ENCODE results near the gene CEP83. TPM values are rescaled to one million over a fixed set of nuclear protein-coding genes. Genes with fewer than 3 reads are reported as not detected.

The CEP83 gene
- total RNA-seq, 1 donor from 2014 or later: 23.6 TPM

DNA sequence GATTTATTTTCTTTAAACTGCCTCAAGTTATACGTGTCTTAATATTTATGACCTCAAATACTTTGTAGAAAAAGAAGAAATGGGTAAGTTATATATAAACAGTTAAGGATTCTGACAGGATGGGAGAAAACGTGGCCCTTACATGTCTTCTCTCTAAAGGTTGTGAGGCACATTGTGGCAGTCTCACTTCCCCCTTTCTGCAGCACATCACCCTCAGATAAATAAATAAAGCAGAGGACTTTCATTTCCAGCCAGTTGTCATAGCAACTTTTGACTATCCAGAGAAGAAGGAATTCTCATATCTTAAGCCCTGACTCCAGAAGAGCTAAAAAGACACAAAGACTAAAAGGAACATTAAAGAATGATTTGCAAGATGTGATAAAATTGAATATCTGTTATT, 28.8 kb upstream of the CEP83 start:
- no peak overlapping the region for H3K27ac ChIP-seq
- DNase-seq (ENCODE audit: low spot score in 2 of 2): no peak

DNA sequence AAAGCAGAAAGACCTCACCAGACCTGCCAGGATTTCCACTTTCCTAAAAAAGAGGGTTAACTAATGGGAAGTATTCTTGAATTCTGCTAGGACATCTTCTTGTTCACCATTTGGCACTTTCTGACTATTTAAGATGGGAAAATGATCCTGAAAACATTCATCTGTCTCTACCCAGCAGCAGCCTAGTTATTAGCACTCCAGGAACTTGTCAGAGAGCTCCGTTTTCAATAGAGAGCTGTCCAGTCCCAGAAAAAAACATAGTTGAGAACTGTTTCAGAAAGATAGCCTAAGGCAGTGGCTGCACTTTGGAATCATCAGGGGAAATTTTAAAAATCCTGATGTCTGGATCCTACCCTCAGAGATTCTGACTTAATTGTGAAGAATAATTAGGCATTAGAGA, 22.1 kb upstream of the CEP83 start:
- no peaks in the 10 kb centered on the region for H3K27me3 ChIP-seq
- no peak overlapping the region for H3K27ac ChIP-seq
- no peaks in the 10 kb centered on the region for H3K36me3 ChIP-seq
- intact Hi-C loops (cut with DNase I): no loop called here
- TF ChIP-seq CTCF (IDR thresholded peaks at IDR 0.05): no peak
- no peaks in the 10 kb centered on the region for H3K9me3 ChIP-seq
- H3K4me3 ChIP-seq: no peak overlapping the region
- DNase-seq (ENCODE audit: low spot score in 2 of 2): no peak
- no peaks in the 10 kb centered on the region for H3K4me1 ChIP-seq

More for the DNA sequence above, 28.8 kb upstream of the CEP83 start:
- no peak overlapping the region for H3K4me3 ChIP-seq
- no peaks in the 10 kb centered on the region for H3K36me3 ChIP-seq
- H3K4me1 ChIP-seq: no peaks in the 10 kb centered on the region
- intact Hi-C loops (cut with DNase I): no loop called here
- H3K9me3 ChIP-seq: no peaks in the 10 kb centered on the region
- TF ChIP-seq CTCF (IDR thresholded peaks at IDR 0.05): no peak
- no peaks in the 10 kb centered on the region for H3K27me3 ChIP-seq

DNA sequence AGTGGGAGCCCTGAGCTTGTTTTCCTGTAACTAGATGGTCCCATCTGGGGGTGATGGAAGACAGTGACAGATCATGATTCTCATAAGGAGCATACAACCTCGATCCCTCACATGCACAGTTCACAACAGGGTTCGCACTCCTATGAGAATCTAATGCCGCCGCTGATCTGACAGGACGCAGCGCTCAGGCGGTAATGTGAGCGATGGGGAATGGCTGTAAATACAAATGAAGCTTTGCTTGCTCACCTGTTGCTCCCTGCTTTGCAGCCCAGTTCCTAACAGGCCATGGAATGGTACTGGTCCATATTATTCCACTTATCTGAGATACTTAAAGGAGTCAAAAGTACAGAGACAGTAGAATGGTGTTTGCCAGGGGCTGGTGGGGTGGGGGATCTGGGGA, 9.9 kb upstream of the CEP83 start:
- Histone ChIP-seq H3K27ac (no peak overlapping the region), H3K27me3 (no peaks in the 10 kb centered on the region), H3K4me3 (no peak overlapping the region), H3K36me3 (no peaks in the 10 kb centered on the region), H3K9me3 (no peaks in the 10 kb centered on the region), H3K4me1 (no peaks in the 10 kb centered on the region)
- TF ChIP-seq CTCF (IDR thresholded peaks at IDR 0.05): no peak
- no peak for DNase-seq (ENCODE audit: low spot score in 2 of 2)
- intact Hi-C loops (cut with DNase I): loop anchor here (10.0 kb wide), 1 partner anchor 895 kb away; the partner anchor contains the start of gene SOCS2

DNA sequence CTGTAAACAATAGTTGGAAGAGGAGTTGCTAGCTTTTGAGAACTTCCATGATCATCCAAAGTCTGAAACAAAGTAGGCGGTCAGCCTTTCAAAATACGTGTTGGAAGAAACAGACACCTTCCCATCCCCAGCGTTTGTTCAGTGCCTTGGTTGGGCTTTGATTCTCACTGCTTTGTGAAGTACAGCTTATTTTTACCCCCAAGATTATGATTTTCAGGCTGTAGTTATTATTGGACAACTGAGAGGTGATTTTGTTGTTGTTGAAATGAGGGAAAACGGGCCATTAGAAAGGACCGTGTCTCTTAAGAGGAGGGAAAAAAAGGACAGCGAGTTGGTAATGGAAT, 921 bp upstream of the CEP83 start:
- Histone ChIP-seq H3K4me1 (peaks cover 0 to 14% of the 10 kb centered on the region in 2 donors), H3K27ac (peak overlapping the region; percentile 83 to 92), H3K27me3 (no peaks in the 10 kb centered on the region), H3K36me3 (no peaks in the 10 kb centered on the region), H3K4me3 (peak overlapping the region; percentile 74 to 97), H3K9me3 (no peaks in the 10 kb centered on the region)
- intact Hi-C loops (cut with DNase I): loop anchor here (5.0 to 10.0 kb wide), 2 partner anchors 198 to 886 kb away; partner anchors contain the start of gene SOCS2
- DNase-seq (ENCODE audit: low spot score in 2 of 2): no peak
- TF ChIP-seq CTCF (IDR thresholded peaks at IDR 0.05): no peak

- Histone ChIP-seq H3K4me3 (peak overlapping the region; percentile 74 to 97), H3K4me1 (peaks cover 0 to 14% of the 10 kb centered on the region in 2 donors), H3K9me3 (no peaks in the 10 kb centered on the region), H3K27ac (peak overlapping the region; percentile 83 to 92), H3K36me3 (peaks cover 0 to 5% of the 10 kb centered on the region in 2 donors), H3K27me3 (no peaks in the 10 kb centered on the region)
- no peak for TF ChIP-seq CTCF (IDR thresholded peaks at IDR 0.05)
- intact Hi-C loops (cut with DNase I): no loop called here
- DNase-seq (ENCODE audit: low spot score in 2 of 2): no peak
These were observed 565 bp downstream of the CEP83 start for GRCh38 chr12:94458877-94459727.

All from ascending aorta (tissue), 2 donors.